H7 (cell line): ENCODE measurements around the gene RGS7. TPM values are rescaled to one million over a fixed set of nuclear protein-coding genes. Genes with fewer than 3 reads are reported as not detected.
"Not testable (repeated sequence)": the region's sequence is repeated elsewhere in the genome, so short reads cannot be mapped to it uniquely, and the experiment has no call there.

Experiments used
- DNase-seq: peaks from one replicate; pipeline ENCODE4 v3.0.0; 2012
- H3K27me3 ChIP-seq: 2 replicates; pipeline ENCODE4 v1.6.0; 2011; ENCODE audit warnings: mild to moderate bottlenecking, low read length; ENCODE audit not compliant: control insufficient read depth, insufficient read depth
- H3K36me3 ChIP-seq: replicated peaks from 2 replicates; pipeline ENCODE4 v1.5.1; 2011; ENCODE audit warnings: low read length; ENCODE audit not compliant: control insufficient read depth, insufficient read depth
- H3K4me3 ChIP-seq: 2 replicates; pipeline ENCODE4 v1.5.1; 2011; ENCODE audit warnings: low read depth, mild to moderate bottlenecking, control low read depth, low read length, moderate library complexity; ENCODE audit not compliant: insufficient read depth
- total RNA-seq: library from RNA; depleted of rRNA; stranded (reverse); fragments of >200 nt; shearing (Covaris generic); gene quantifications from 2 replicates; pipeline ENCODE4 v1.2.3, GENCODE V29; 2014

The RGS7 gene
- total RNA-seq, 1 experiment from 2014 or later = 1.6 TPM

GRCh38 chr1:240942901-240943300 lies 414.1 kb downstream of the RGS7 start:
- Histone ChIP-seq H3K4me3 (no peak overlapping the region), H3K36me3 (no peaks in the 10 kb centered on the region), H3K27me3 (no peaks in the 10 kb centered on the region)
- no peak for DNase-seq

GRCh38 chr1:240941701-240942370 lies 415.2 kb downstream of the RGS7 start:
- no peak for DNase-seq
- no peaks in the 10 kb centered on the region for H3K36me3 ChIP-seq
- no peaks in the 10 kb centered on the region for H3K27me3 ChIP-seq
- no peak overlapping the region for H3K4me3 ChIP-seq

GRCh38 chr1:240936911-240937668 lies 419.9 kb downstream of the RGS7 start:
- Histone ChIP-seq H3K36me3 (no peaks in the 10 kb centered on the region), H3K4me3 (no peak overlapping the region), H3K27me3 (no peaks in the 10 kb centered on the region)
- DNase-seq = no peak

- DNase-seq = no peak
- Histone ChIP-seq H3K4me3 (no peak overlapping the region), H3K36me3 (no peaks in the 10 kb centered on the region), H3K27me3 (no peaks in the 10 kb centered on the region)
Measured at GRCh38 chr1:240935920-240936319, 421.1 kb downstream of the RGS7 start.

GRCh38 chr1:240931031-240931430 lies 426.0 kb downstream of the RGS7 start:
- no peak for DNase-seq
- H3K27me3 ChIP-seq = no peaks in the 10 kb centered on the region
- no peak overlapping the region for H3K4me3 ChIP-seq
- H3K36me3 ChIP-seq = no peaks in the 10 kb centered on the region

GRCh38 chr1:240928265-240928664 lies 428.7 kb downstream of the RGS7 start:
- H3K36me3 ChIP-seq = no peaks in the 10 kb centered on the region
- no peak overlapping the region for H3K4me3 ChIP-seq
- no peak for DNase-seq
- no peaks in the 10 kb centered on the region for H3K27me3 ChIP-seq

GRCh38 chr1:240927821-240928220 lies 429.2 kb downstream of the RGS7 start:
- H3K4me3 ChIP-seq = no peak overlapping the region
- H3K27me3 ChIP-seq = no peaks in the 10 kb centered on the region
- H3K36me3 ChIP-seq = no peaks in the 10 kb centered on the region
- DNase-seq = no peak

GRCh38 chr1:240925273-240925672 lies 431.7 kb downstream of the RGS7 start:
- DNase-seq = no peak
- H3K4me3 ChIP-seq = no peak overlapping the region
- no peaks in the 10 kb centered on the region for H3K27me3 ChIP-seq
- no peaks in the 10 kb centered on the region for H3K36me3 ChIP-seq

- H3K36me3 ChIP-seq = no peaks in the 10 kb centered on the region
- no peak for DNase-seq
- no peak overlapping the region for H3K4me3 ChIP-seq
- no peaks in the 10 kb centered on the region for H3K27me3 ChIP-seq
Measured at GRCh38 chr1:240917976-240918375, 439.0 kb downstream of the RGS7 start.

GRCh38 chr1:240914506-240914905 lies 442.5 kb downstream of the RGS7 start:
- Histone ChIP-seq H3K4me3 (no peak overlapping the region), H3K36me3 (no peaks in the 10 kb centered on the region), H3K27me3 (no peaks in the 10 kb centered on the region)
- DNase-seq = no peak

- DNase-seq = no peak
- no peak overlapping the region for H3K4me3 ChIP-seq
- H3K27me3 ChIP-seq = no peaks in the 10 kb centered on the region
- no peaks in the 10 kb centered on the region for H3K36me3 ChIP-seq
Measured at GRCh38 chr1:240912821-240913220, 444.2 kb downstream of the RGS7 start.

GRCh38 chr1:240909701-240910457 lies 447.1 kb downstream of the RGS7 start:
- no peaks in the 10 kb centered on the region for H3K27me3 ChIP-seq
- H3K4me3 ChIP-seq = no peak overlapping the region
- H3K36me3 ChIP-seq = no peaks in the 10 kb centered on the region
- DNase-seq = no peak

- no peak for DNase-seq
- Histone ChIP-seq H3K27me3 (no peaks in the 10 kb centered on the region), H3K4me3 (no peak overlapping the region), H3K36me3 (no peaks in the 10 kb centered on the region)
Measured at GRCh38 chr1:240906477-240906876, 450.5 kb downstream of the RGS7 start.

GRCh38 chr1:240905225-240905765 lies 451.7 kb downstream of the RGS7 start:
- H3K4me3 ChIP-seq = no peak overlapping the region
- no peak for DNase-seq
- H3K36me3 ChIP-seq = no peaks in the 10 kb centered on the region
- H3K27me3 ChIP-seq = no peaks in the 10 kb centered on the region

GRCh38 chr1:240895424-240895823 lies 461.6 kb downstream of the RGS7 start:
- not testable (repeated sequence) for H3K36me3 ChIP-seq, H3K4me3 ChIP-seq, DNase-seq, H3K27me3 ChIP-seq
